HAP-1 (cell line): ENCODE measurements around the gene OSTF1.

Experiments
- DNase-seq, 2 experiments: peaks; one replicate each; pipeline ENCODE4 v3.0.0-alpha.2; 2016 to 2020; ENCODE audit warnings: low spot score in 2 of 2
- H3K27me3 ChIP-seq: fragments of 250-450 bp; sonication (Bioruptor Pico); 2 replicates; pipeline ENCODE4 v1.5.1; 2020; ENCODE audit warnings: low read depth, mild to moderate bottlenecking, moderate library complexity
- H3K36me3 ChIP-seq: fragments of 250-450 bp; sonication (Bioruptor Pico); replicated peaks from 2 replicates; pipeline ENCODE4 v1.5.1; 2020; ENCODE audit warnings: mild to moderate bottlenecking
- H3K4me1 ChIP-seq: fragments of 250-450 bp; sonication (Bioruptor Pico); 2 replicates; pipeline ENCODE4 v1.5.1; 2020; ENCODE audit warnings: mild to moderate bottlenecking
- H3K4me3 ChIP-seq: fragments of 250-450 bp; sonication (Bioruptor Pico); 2 replicates; pipeline ENCODE4 v1.5.1; 2020; ENCODE audit warnings: mild to moderate bottlenecking, moderate library complexity
- H3K9me3 ChIP-seq: fragments of 250-450 bp; sonication (Bioruptor Pico); 2 replicates; pipeline ENCODE4 v1.5.1; 2020; ENCODE audit warnings: mild to moderate bottlenecking, moderate library complexity
- in situ Hi-C: fragments of 300-500 bp; cut with MboI; formaldehyde crosslinking; loops from 3 replicates; pipeline ENCODE4 v1.14.3; 2020; ENCODE audit warnings: low sequenced_read_pairs, inconsistent platforms, mixed read lengths

The OSTF1 gene

GRCh38 chr9:75087824-75088645 lies at the start of gene OSTF1, which contains the start of gene NMRK1:
TSS of gene OSTF1 (plus strand) at chr9:75088514. CDS start at chr9:75088693, 179 bp downstream.
TSS of gene NMRK1 (minus strand) at chr9:75088155. CDS start at chr9:75083115, 5,040 bp downstream.
- peak; percentile 88 to 94 for DNase-seq
- peak within 1 kb of the TSS; percentile 94 for H3K4me3 ChIP-seq
- in situ Hi-C loops: no loop called here

GRCh38 chr9:75039009-75039408 lies 49.3 kb upstream of the OSTF1 start:
- Histone ChIP-seq H3K27me3 (peaks cover under 1% of the 10 kb centered on the region; the same call in 1 of the 2 replicates), H3K4me1 (no peaks in the 10 kb centered on the region), H3K9me3 (no peaks in the 10 kb centered on the region; the same call in 1 of the 2 replicates), H3K4me3 (no peak overlapping the region), H3K36me3 (no peaks in the 10 kb centered on the region)
- in situ Hi-C loops: no loop called here
- no peak for DNase-seq

More at GRCh38 chr9:75087824-75088645, at the start of gene OSTF1, which contains the start of gene NMRK1:
- peaks cover 10% of the 10 kb centered on the region for H3K4me1 ChIP-seq
- H3K36me3 ChIP-seq: no peaks in the 10 kb centered on the region
- no peaks in the 10 kb centered on the region for H3K27me3 ChIP-seq
- no peaks in the 10 kb centered on the region for H3K9me3 ChIP-seq

- in situ Hi-C loops: no loop called here
Observed at GRCh38 chr9:75039801-75040200, 48.5 kb upstream of the OSTF1 start.

DNA sequence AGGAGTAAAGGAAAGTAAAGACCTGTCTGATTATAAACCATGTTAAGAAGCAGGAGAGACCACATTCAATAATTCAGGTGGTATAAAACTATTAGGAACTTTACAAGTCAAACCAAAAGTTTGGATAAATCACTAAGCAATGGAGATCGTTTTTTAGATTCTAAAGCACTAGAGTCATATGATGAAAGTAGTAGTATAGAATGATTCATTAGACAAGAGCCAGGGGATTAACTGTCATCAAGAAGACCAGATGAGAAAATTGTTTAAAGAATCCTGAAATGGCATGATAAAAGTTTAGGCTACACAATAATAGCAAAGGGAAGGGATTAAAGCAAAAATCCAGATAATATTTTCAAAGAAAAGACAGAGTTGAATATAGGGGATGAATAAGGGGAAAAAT lies 47.3 kb upstream of the OSTF1 start:
- Histone ChIP-seq H3K36me3 (no peaks in the 10 kb centered on the region), H3K4me3 (no peak overlapping the region), H3K4me1 (no peaks in the 10 kb centered on the region), H3K27me3 (peaks cover 13% of the 10 kb centered on the region), H3K9me3 (no peaks in the 10 kb centered on the region; the same call in 1 of the 2 replicates)
- in situ Hi-C loops: no loop called here
- DNase-seq: no peak

More at GRCh38 chr9:75039801-75040200, 48.5 kb upstream of the OSTF1 start:
- Histone ChIP-seq H3K36me3 (no peaks in the 10 kb centered on the region), H3K27me3 (peaks cover 8% of the 10 kb centered on the region), H3K9me3 (no peaks in the 10 kb centered on the region; the same call in 1 of the 2 replicates), H3K4me1 (no peaks in the 10 kb centered on the region), H3K4me3 (no peak overlapping the region)
- no peak for DNase-seq

DNA sequence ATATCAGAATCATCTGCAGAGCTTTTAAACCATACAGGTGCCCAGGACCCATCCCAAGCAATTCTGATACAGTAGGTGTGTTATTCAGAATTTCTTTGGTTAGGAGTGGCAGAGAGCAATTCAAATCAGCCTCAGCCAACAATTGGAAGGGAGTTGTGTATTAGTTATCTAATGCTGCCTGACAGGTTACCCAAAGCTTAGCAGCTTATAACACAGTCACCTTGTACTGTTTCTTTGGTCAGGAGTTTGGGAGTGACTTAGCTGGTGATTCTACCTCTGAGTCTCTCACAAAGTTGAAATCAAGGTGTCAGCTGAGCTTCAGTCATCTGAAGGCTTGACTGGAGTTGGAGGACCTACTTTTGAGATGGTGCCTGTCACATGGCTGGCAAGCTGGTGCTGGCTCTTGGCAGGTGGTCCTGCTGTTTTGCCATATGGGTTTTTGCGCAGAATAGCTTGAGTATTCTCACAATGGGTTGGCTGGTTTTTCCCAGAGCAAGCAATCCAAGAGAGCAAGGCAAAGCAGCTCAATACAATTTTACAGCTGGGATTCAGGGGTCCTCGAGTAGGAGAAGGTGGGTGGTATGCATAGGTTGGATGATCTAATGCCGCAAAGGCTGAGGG lies 41.5 kb upstream of the OSTF1 start:
- H3K9me3 ChIP-seq: no peaks in the 10 kb centered on the region
- no peak overlapping the region for H3K4me3 ChIP-seq
- peaks cover 13% of the 10 kb centered on the region for H3K27me3 ChIP-seq
- no peaks in the 10 kb centered on the region for H3K4me1 ChIP-seq
- DNase-seq: no peak
- in situ Hi-C loops: no loop called here
- no peaks in the 10 kb centered on the region for H3K36me3 ChIP-seq

GRCh38 chr9:75047506-75047905 lies 40.8 kb upstream of the OSTF1 start:
- in situ Hi-C loops: no loop called here
- Histone ChIP-seq H3K4me1 (no peaks in the 10 kb centered on the region), H3K9me3 (no peaks in the 10 kb centered on the region), H3K36me3 (no peaks in the 10 kb centered on the region), H3K27me3 (peaks cover 13% of the 10 kb centered on the region), H3K4me3 (no peak overlapping the region)
- DNase-seq: no peak

GRCh38 chr9:75051285-75051684 lies 37.0 kb upstream of the OSTF1 start:
- in situ Hi-C loops: no loop called here
- Histone ChIP-seq H3K4me3 (no peak overlapping the region), H3K27me3 (no peaks in the 10 kb centered on the region; the same call in 1 of the 2 replicates), H3K9me3 (no peaks in the 10 kb centered on the region; the same call in 1 of the 2 replicates), H3K4me1 (no peaks in the 10 kb centered on the region), H3K36me3 (no peaks in the 10 kb centered on the region)
- no peak for DNase-seq

DNA sequence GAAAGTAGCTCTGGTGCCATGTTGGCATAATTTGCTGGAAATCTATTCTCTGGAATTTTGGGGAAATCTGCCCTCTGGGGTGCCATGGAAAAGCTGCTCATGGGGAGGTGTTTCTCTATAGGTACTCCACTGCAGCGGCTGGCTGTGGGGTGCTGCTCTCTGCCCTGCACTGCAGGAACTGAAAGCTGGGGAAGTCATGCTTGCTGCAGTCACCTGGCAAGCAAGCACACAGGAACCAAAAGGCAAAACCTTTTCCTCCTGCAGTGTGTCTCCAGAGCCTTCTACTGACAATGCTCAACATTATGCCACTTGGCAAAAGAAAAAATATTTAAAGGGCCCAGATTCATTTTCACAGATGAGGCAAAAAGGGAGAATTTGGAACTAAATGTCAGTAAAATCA lies 34.4 kb upstream of the OSTF1 start:
- Histone ChIP-seq H3K36me3 (no peaks in the 10 kb centered on the region), H3K27me3 (no peaks in the 10 kb centered on the region), H3K4me3 (no peak overlapping the region), H3K9me3 (no peaks in the 10 kb centered on the region; the same call in 1 of the 2 replicates), H3K4me1 (no peaks in the 10 kb centered on the region)
- DNase-seq: no peak
- in situ Hi-C loops: no loop called here

DNA sequence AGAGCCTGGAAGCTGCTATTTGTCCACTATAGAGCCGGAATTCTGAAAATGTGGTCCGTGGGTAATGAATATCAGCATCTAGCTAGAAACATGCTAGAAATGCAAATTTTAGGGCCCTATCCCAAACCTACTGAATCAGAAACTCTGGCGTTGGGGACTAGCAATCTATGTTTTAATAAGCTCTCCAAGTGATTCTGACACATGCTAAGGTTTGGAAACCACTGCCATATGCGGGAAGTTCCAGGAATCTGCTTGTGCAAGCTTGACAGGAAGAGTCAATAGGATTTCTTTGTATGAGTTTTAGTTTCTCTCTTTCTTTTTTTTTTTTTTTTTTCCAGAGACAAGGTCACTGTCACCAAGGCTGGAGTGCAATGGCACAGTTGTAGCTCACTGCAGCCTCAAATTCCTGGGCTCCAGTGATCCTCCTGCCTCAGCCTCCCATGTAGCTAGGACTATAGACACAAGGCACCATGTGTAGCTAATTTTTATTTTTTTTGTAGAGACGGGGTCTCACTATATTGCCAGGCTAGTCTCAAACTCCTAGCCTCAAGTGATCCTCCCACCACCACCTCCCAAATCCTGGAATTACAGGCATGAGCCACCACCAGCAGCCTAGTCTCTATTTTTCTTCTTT lies 33.8 kb upstream of the OSTF1 start:
- H3K4me3 ChIP-seq: no peak overlapping the region
- DNase-seq: no peak
- in situ Hi-C loops: no loop called here
- H3K27me3 ChIP-seq: no peaks in the 10 kb centered on the region
- no peaks in the 10 kb centered on the region for H3K36me3 ChIP-seq
- H3K4me1 ChIP-seq: no peaks in the 10 kb centered on the region
- H3K9me3 ChIP-seq: no peaks in the 10 kb centered on the region; the same call in 1 of the 2 replicates

- no peak for DNase-seq
- Histone ChIP-seq H3K27me3 (no peaks in the 10 kb centered on the region), H3K4me1 (no peaks in the 10 kb centered on the region), H3K36me3 (no peaks in the 10 kb centered on the region), H3K4me3 (no peak overlapping the region), H3K9me3 (no peaks in the 10 kb centered on the region; the same call in 1 of the 2 replicates)
- in situ Hi-C loops: no loop called here
Observed at GRCh38 chr9:75061169-75061568, 27.1 kb upstream of the OSTF1 start.

- no peaks in the 10 kb centered on the region for H3K9me3 ChIP-seq
- no peak for DNase-seq
- in situ Hi-C loops: no loop called here
- H3K27me3 ChIP-seq: no peaks in the 10 kb centered on the region
- H3K4me3 ChIP-seq: no peak overlapping the region
- no peaks in the 10 kb centered on the region for H3K36me3 ChIP-seq
- peaks cover 6% of the 10 kb centered on the region for H3K4me1 ChIP-seq
Observed at GRCh38 chr9:75063556-75064305, 24.6 kb upstream of the OSTF1 start.

GRCh38 chr9:75064307-75065025 lies 23.8 kb upstream of the OSTF1 start:
- Histone ChIP-seq H3K27me3 (no peaks in the 10 kb centered on the region), H3K4me3 (no peak overlapping the region), H3K9me3 (no peaks in the 10 kb centered on the region), H3K4me1 (peaks cover 11% of the 10 kb centered on the region), H3K36me3 (no peaks in the 10 kb centered on the region)
- no peak for DNase-seq
- in situ Hi-C loops: no loop called here

GRCh38 chr9:75065510-75065909 lies 22.8 kb upstream of the OSTF1 start:
- Histone ChIP-seq H3K36me3 (no peaks in the 10 kb centered on the region), H3K27me3 (no peaks in the 10 kb centered on the region), H3K9me3 (no peaks in the 10 kb centered on the region), H3K4me1 (peaks cover 19% of the 10 kb centered on the region), H3K4me3 (no peak overlapping the region)
- in situ Hi-C loops: no loop called here
- DNase-seq: no peak
